BLaER1 treated with 17β-estradiol and CSF1 and Interleukin-3, amounts not matched to agents 10 nM and 100 nM (cell line): ENCODE measurements around the gene PRRC2B.

ENCODE experiments used
- H3K27ac ChIP-seq, 11 experiments: shearing (Covaris generic); formaldehyde crosslinking; 2 replicates each; pipeline ENCODE4 v1.8.1; 2022
- H3K27me3 ChIP-seq, 11 experiments: shearing (Covaris generic); formaldehyde crosslinking; 2 replicates each; pipeline ENCODE4 v1.8.1; 2022
- H3K36me3 ChIP-seq, 11 experiments: shearing (Covaris generic); formaldehyde crosslinking; 2 replicates each; pipeline ENCODE4 v1.8.1; 2022
- H3K4me1 ChIP-seq, 10 experiments: shearing (Covaris generic); formaldehyde crosslinking; 2 replicates each; pipeline ENCODE4 v1.8.1; 2022
- H3K4me2 ChIP-seq, 11 experiments: shearing (Covaris generic); formaldehyde crosslinking; 2 replicates each; pipeline ENCODE4 v1.8.1; 2022
- H3K4me3 ChIP-seq, 10 experiments: shearing (Covaris generic); formaldehyde crosslinking; 2 replicates each; pipeline ENCODE4 v1.8.1; 2022
- H3K9ac ChIP-seq, 11 experiments: shearing (Covaris generic); formaldehyde crosslinking; 2 replicates each; pipeline ENCODE4 v1.8.1; 2022
- H3K9me3 ChIP-seq, 11 experiments: shearing (Covaris generic); formaldehyde crosslinking; replicated peaks in 1 of 11; 2 replicates each; pipeline ENCODE4 v1.8.1; 2022
- H4K20me1 ChIP-seq, 11 experiments: shearing (Covaris generic); formaldehyde crosslinking; 2 replicates each; pipeline ENCODE4 v1.8.1; 2022
- Cebpa-rat ChIP-seq, 11 experiments: shearing (Covaris generic); IDR thresholded peaks; 2 replicates each; pipeline ENCODE4 v1.8.1; 2022

Gene PRRC2B

GRCh38 chr9:131404581-131404980 is 10.7 kb downstream of the PRRC2B start:
- peaks cover 100% of the 10 kb centered on the region in 11 experiments for H4K20me1 ChIP-seq
- H3K4me2 ChIP-seq: peak overlapping the region; percentile 72 to 89 (median 80); a peak in 20 of 22 replicates
- H3K4me1 ChIP-seq: peaks cover 97 to 100% (median 100%) of the 10 kb centered on the region in 10 experiments
- H3K27ac ChIP-seq: peak overlapping the region in 3 of 11 experiments; percentile 22 to 38 (median 23); a peak in 1 of 22 replicates
- TF ChIP-seq Cebpa-rat (IDR thresholded peaks at IDR 0.05): no peak
- H3K36me3 ChIP-seq: peaks cover 11 to 80% (median 55%) of the 10 kb centered on the region in 11 experiments; a peak in 19 of 22 replicates
- H3K4me3 ChIP-seq: no peak overlapping the region
- peak overlapping the region in 3 of 11 experiments; percentile 2 to 34 (median 3); a peak in 1 of 22 replicates for H3K9ac ChIP-seq
- H3K9me3 ChIP-seq: no peaks in the 10 kb centered on the region
- H3K27me3 ChIP-seq: no peaks in the 10 kb centered on the region

DNA sequence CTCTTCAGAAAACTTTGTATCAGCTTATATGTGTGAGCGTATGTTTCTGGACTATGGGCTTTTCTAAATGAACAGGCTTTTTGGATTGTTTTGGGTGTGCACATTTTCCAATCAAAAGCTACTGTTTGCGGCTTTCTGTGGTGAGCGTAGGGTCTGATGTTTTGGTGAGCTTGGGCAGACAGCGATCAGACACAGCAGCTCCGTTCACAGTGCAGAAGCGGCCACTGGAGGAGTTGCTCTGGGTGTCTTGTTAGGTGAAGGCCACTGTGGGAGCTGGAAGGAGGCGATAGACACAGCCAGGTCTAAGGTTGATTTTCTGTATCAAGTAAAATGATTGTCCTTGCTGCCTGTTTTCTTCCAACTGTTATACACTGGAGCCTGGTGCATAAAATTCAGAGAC is 11.1 kb downstream of the PRRC2B start:
- Histone ChIP-seq H3K4me1 (peaks cover 98 to 100% (median 100%) of the 10 kb centered on the region in 10 experiments), H3K9me3 (peaks cover 0 to under 1% (median 0%) of the 10 kb centered on the region in 11 experiments; a peak in 1 of 22 replicates), H3K9ac (peak overlapping the region in 4 of 11 experiments; percentile 3 to 34 (median 18); a peak in 3 of 22 replicates), H3K36me3 (peaks cover 12 to 80% (median 57%) of the 10 kb centered on the region in 11 experiments; a peak in 19 of 22 replicates), H3K4me2 (peak overlapping the region; percentile 72 to 89 (median 80)), H4K20me1 (peaks cover 100% of the 10 kb centered on the region in 11 experiments), H3K27ac (peak overlapping the region in 3 of 11 experiments; percentile 11 to 38 (median 23); a peak in 3 of 22 replicates), H3K27me3 (no peaks in the 10 kb centered on the region), H3K4me3 (no peak overlapping the region)
- TF ChIP-seq Cebpa-rat (IDR thresholded peaks at IDR 0.05): no peak

- no peak overlapping the region for H3K4me3 ChIP-seq
- peaks cover 98 to 100% (median 100%) of the 10 kb centered on the region in 10 experiments for H3K4me1 ChIP-seq
- H3K4me2 ChIP-seq: peak overlapping the region; percentile 72 to 89 (median 80)
- H3K27ac ChIP-seq: peak overlapping the region in 4 of 11 experiments; percentile 11 to 38 (median 25); a peak in 3 of 22 replicates
- H3K9ac ChIP-seq: peak overlapping the region in 8 of 11 experiments; percentile 3 to 52 (median 24); a peak in 4 of 22 replicates
- TF ChIP-seq Cebpa-rat (IDR thresholded peaks at IDR 0.05): no peak
- H3K27me3 ChIP-seq: no peaks in the 10 kb centered on the region
- H3K36me3 ChIP-seq: peaks cover 16 to 82% (median 58%) of the 10 kb centered on the region in 11 experiments; a peak in 19 of 22 replicates
- H4K20me1 ChIP-seq: peaks cover 100% of the 10 kb centered on the region in 11 experiments
- H3K9me3 ChIP-seq: peaks cover 0 to 5% (median 0%) of the 10 kb centered on the region in 11 experiments; a peak in 6 of 22 replicates
These were observed 11.5 kb downstream of the PRRC2B start for GRCh38 chr9:131405428-131405827.

- Histone ChIP-seq H3K4me2 (peak overlapping the region; percentile 72 to 89 (median 80)), H3K36me3 (peaks cover 16 to 82% (median 61%) of the 10 kb centered on the region in 11 experiments; a peak in 19 of 22 replicates), H4K20me1 (peaks cover 100% of the 10 kb centered on the region in 11 experiments), H3K4me1 (peaks cover 94 to 100% (median 100%) of the 10 kb centered on the region in 10 experiments), H3K9ac (peak overlapping the region in 8 of 11 experiments; percentile 15 to 52 (median 28); a peak in 9 of 22 replicates), H3K27me3 (no peaks in the 10 kb centered on the region), H3K27ac (peak overlapping the region in 5 of 11 experiments; percentile 11 to 84 (median 28); a peak in 7 of 22 replicates), H3K4me3 (peak overlapping the region in 1 of 10 experiments; percentile 4; a peak in 1 of 20 replicates), H3K9me3 (peaks cover 0 to 11% (median 0%) of the 10 kb centered on the region in 11 experiments; a peak in 7 of 22 replicates)
- no peak for TF ChIP-seq Cebpa-rat (IDR thresholded peaks at IDR 0.05)
These were observed 12.1 kb downstream of the PRRC2B start for GRCh38 chr9:131405858-131406537.

DNA sequence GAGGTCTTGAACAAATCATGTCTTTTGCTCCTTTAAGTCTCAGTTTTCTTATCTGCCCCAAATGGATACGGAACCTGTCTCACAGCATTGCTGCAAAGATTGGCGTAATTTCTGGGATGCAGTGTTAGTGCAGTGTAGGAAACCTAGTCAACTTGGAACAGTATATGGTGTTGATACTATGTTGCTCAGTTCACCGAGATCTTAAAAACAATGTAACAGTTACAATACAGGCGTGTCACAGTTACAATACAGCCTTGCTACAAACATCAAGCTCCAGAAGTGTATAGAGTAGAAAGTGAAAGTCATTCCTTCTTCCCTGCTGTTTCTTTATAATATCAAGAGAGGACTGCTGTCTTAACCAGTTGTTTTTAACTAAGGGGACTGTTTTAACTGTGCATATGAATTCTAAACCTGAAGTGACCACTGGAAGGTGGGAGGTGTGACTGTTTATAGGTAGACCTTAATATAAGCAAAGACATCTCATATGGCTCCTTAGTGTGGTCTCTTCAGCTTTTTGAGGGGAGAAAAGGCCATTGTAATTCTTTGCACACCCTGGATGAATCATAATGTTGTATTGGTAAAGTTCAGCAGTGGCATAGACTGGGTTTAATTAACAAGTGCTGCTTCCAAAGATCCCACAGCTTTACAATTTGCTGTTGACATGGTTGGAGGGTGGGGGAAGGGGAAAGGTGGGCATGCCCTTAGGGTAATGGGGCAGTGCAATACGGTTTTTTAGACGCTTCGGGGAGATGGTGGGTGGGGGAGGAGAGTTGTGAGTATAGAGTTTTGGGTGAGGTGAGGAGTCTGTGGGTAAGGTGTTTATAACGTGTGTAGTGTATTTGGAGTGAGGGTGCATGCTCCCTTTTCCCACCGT is 12.9 kb downstream of the PRRC2B start:
- Histone ChIP-seq H3K9me3 (peaks cover 0 to 19% (median 7%) of the 10 kb centered on the region in 11 experiments; a peak in 18 of 22 replicates), H3K4me2 (peak overlapping the region; percentile 72 to 89 (median 80)), H3K36me3 (peaks cover 16 to 82% (median 63%) of the 10 kb centered on the region in 11 experiments; a peak in 20 of 22 replicates), H3K27ac (peak overlapping the region in 8 of 11 experiments; percentile 0 to 84 (median 32); a peak in 11 of 22 replicates), H3K27me3 (no peaks in the 10 kb centered on the region), H3K4me3 (no peak overlapping the region), H4K20me1 (peaks cover 99 to 100% (median 100%) of the 10 kb centered on the region in 11 experiments), H3K4me1 (peaks cover 87 to 93% (median 93%) of the 10 kb centered on the region in 10 experiments), H3K9ac (peak overlapping the region in 7 of 11 experiments; percentile 17 to 52 (median 32); a peak in 7 of 22 replicates)
- no peak for TF ChIP-seq Cebpa-rat (IDR thresholded peaks at IDR 0.05)

GRCh38 chr9:131407717-131408195 is 13.9 kb downstream of the PRRC2B start:
- Histone ChIP-seq H3K4me1 (peaks cover 78 to 84% (median 83%) of the 10 kb centered on the region in 10 experiments), H3K36me3 (peaks cover 12 to 84% (median 63%) of the 10 kb centered on the region in 11 experiments; a peak in 21 of 22 replicates), H3K4me2 (peak overlapping the region; percentile 72 to 89 (median 80)), H3K27ac (peak overlapping the region in 9 of 11 experiments; percentile 0 to 84 (median 38); a peak in 11 of 22 replicates), H3K9ac (peak overlapping the region in 5 of 11 experiments; percentile 5 to 34 (median 11); a peak in 5 of 22 replicates), H4K20me1 (peaks cover 99 to 100% (median 100%) of the 10 kb centered on the region in 11 experiments), H3K27me3 (no peaks in the 10 kb centered on the region), H3K4me3 (peak overlapping the region in 1 of 10 experiments; percentile 5; a peak in 1 of 20 replicates), H3K9me3 (peaks cover 6 to 28% (median 16%) of the 10 kb centered on the region in 11 experiments; a peak in 21 of 22 replicates)
- no peak for TF ChIP-seq Cebpa-rat (IDR thresholded peaks at IDR 0.05)

DNA sequence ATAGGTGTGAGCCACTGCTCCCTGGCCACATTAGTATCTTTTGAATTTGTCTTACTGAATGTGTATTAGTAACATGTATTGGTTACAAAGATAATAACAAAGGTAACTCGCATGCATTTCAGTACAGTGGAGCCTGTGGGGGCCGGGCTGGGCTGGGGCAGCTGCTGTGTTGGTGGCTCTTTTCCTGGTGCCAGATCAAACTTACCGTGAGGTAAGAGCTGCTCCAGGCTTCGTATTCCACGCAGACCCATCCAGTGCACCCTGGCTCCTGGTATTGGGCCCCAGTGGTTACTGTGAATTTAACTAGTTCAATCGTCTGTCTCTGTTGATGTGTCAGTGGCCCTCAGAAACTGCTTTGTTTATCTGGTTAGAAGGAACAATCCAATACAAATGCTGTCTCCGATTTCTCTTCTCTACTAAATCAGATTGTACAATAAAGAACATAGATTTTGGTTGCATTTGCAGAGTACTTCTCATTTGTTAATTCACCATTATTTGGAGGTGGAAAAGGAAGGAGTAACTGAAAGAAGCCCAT is 15.6 kb downstream of the PRRC2B start:
- H3K4me1 ChIP-seq: peaks cover 60 to 69% (median 67%) of the 10 kb centered on the region in 10 experiments
- TF ChIP-seq Cebpa-rat (IDR thresholded peaks at IDR 0.05): no peak
- H3K9ac ChIP-seq: peak overlapping the region; percentile 26 to 76 (median 69); a peak in 20 of 22 replicates
- peaks cover 94 to 100% (median 100%) of the 10 kb centered on the region in 11 experiments for H4K20me1 ChIP-seq
- H3K4me3 ChIP-seq: peak overlapping the region in 7 of 10 experiments; percentile 9 to 40 (median 31); a peak in 6 of 20 replicates
- peak overlapping the region; percentile 72 to 89 (median 80) for H3K4me2 ChIP-seq
- H3K27ac ChIP-seq: peak overlapping the region in 9 of 11 experiments; percentile 58 to 87 (median 81); a peak in 19 of 22 replicates
- peaks cover 19 to 84% (median 63%) of the 10 kb centered on the region in 11 experiments for H3K36me3 ChIP-seq
- H3K27me3 ChIP-seq: no peaks in the 10 kb centered on the region
- peaks cover 18 to 46% (median 34%) of the 10 kb centered on the region in 11 experiments; a peak in 21 of 22 replicates for H3K9me3 ChIP-seq
